BJ (cell line): Measurements from ENCODE around the gene PODNL1. TPM values are rescaled to one million over a fixed set of nuclear protein-coding genes. Genes with fewer than 3 reads are reported as not detected.

ENCODE experiments used
- CTCF ChIA-PET: fragments of 350-600 bp; formaldehyde crosslinking; extraction: SDS; loops from one replicate; lab custom pipeline; 2021; ENCODE audit warnings: antibody characterized with exemption, inconsistent platforms; lab: Yijun Ruan, JAX
- POLR2A ChIA-PET: fragments of 300-600 bp; sonication (Branson Sonifier 250); formaldehyde crosslinking; extraction: SDS; loops from one replicate; lab custom pipeline; 2021; ENCODE audit warnings: antibody characterized with exemption; lab: Charles Lee
- DNase-seq: peaks from one replicate; pipeline ENCODE4 v3.0.0-alpha.2; 2011; ENCODE audit warnings: low read depth
- H3K27me3 ChIP-seq: 2 replicates; pipeline ENCODE4 v1.6.0; 2011; ENCODE audit warnings: low read length; ENCODE audit not compliant: control insufficient read depth, insufficient read depth
- H3K36me3 ChIP-seq: 2 replicates; pipeline ENCODE4 v1.5.1; 2011; ENCODE audit warnings: low read length; ENCODE audit not compliant: control insufficient read depth, insufficient read depth
- H3K4me3 ChIP-seq: 2 replicates; pipeline ENCODE4 v1.5.1; 2011; ENCODE audit warnings: low read depth, mild to moderate bottlenecking, control low read depth, low read length
- polyA plus RNA-seq: library from polyadenylated mRNA; depleted of rRNA; stranded (reverse); fragments of >200 nt; gene quantifications from 2 replicates; pipeline ENCODE4 v1.2.3, GENCODE V29; 2011
- TF ChIP-seq, protein P1 (sequence below): IDR thresholded peaks from 2 replicates; pipeline ENCODE4 v1.5.1; 2011; ENCODE audit warnings: low read depth, mild to moderate bottlenecking, control low read depth, inconsistent platforms, low read length, moderate library complexity; ENCODE audit not compliant: insufficient read depth

Gene PODNL1
- polyA plus RNA-seq, 1 experiment, result 18.6 TPM

DNA sequence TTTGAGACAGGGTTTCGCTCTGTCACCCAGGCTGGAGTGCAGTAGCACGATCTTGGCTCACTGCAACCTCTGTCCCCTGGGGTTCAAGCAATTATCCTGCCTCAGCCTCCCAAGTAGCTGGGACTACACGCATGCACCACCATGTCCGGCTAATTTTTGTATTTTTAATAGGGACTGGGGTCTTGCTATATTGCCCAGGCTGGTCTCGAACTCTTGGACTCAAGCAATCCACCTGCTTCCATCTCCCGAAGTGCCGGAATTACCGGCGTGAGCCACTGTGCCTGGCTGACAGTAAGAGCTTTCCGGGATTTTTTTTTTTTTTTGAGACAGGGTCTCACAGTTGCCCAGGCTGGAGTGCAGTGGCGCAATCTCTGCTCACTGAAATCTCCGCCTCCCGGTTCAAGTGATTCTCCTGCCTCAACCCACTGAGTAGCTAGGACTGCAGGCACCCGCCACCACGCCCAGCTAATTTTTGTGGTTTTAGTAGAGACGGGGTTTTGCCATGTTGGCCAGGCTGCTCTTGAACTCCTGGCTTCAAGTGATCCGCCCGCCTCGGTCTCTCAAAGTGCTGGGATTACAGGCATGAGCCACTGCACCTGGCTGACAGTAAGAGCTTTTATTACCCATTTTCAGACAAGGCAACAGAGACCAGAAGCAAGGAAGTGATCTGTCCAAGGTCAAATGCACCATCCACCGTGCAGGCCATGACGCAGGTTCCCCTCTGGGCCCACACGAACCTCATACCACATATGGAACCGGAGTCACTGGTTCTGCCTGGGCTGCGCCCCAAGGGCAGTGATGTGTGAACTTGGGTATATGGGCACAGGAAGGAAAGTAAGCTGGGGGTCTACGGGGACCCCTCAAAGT lies 46.9 kb upstream of the PODNL1 start:
- ChIA-PET POLR2A (no interaction called here), CTCF (interaction anchor here (0.6 kb wide), 1 partner anchor 92 kb away, joined by 6 read pairs; no protein-coding TSS in a partner anchor)
- H3K27me3 ChIP-seq, result no peaks in the 10 kb centered on the region
- peaks cover 10% of the 10 kb centered on the region for H3K36me3 ChIP-seq
- no peak overlapping the region for H3K4me3 ChIP-seq
- TF ChIP-seq, protein P1, sequence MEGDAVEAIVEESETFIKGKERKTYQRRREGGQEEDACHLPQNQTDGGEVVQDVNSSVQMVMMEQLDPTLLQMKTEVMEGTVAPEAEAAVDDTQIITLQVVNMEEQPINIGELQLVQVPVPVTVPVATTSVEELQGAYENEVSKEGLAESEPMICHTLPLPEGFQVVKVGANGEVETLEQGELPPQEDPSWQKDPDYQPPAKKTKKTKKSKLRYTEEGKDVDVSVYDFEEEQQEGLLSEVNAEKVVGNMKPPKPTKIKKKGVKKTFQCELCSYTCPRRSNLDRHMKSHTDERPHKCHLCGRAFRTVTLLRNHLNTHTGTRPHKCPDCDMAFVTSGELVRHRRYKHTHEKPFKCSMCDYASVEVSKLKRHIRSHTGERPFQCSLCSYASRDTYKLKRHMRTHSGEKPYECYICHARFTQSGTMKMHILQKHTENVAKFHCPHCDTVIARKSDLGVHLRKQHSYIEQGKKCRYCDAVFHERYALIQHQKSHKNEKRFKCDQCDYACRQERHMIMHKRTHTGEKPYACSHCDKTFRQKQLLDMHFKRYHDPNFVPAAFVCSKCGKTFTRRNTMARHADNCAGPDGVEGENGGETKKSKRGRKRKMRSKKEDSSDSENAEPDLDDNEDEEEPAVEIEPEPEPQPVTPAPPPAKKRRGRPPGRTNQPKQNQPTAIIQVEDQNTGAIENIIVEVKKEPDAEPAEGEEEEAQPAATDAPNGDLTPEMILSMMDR, result no peak
- no peak for DNase-seq

- DNase-seq, result no peak
- Histone ChIP-seq H3K36me3 (peaks cover 10% of the 10 kb centered on the region), H3K4me3 (no peak overlapping the region), H3K27me3 (no peaks in the 10 kb centered on the region)
- TF ChIP-seq, protein P1, result no peak
- CTCF ChIA-PET, result interaction anchor here (0.6 kb wide), 1 partner anchor 93 kb away, joined by 6 read pairs; no protein-coding TSS in a partner anchor
- POLR2A ChIA-PET, result no interaction called here
These were observed 46.0 kb upstream of the PODNL1 start for GRCh38 chr19:13984186-13984585.

DNA sequence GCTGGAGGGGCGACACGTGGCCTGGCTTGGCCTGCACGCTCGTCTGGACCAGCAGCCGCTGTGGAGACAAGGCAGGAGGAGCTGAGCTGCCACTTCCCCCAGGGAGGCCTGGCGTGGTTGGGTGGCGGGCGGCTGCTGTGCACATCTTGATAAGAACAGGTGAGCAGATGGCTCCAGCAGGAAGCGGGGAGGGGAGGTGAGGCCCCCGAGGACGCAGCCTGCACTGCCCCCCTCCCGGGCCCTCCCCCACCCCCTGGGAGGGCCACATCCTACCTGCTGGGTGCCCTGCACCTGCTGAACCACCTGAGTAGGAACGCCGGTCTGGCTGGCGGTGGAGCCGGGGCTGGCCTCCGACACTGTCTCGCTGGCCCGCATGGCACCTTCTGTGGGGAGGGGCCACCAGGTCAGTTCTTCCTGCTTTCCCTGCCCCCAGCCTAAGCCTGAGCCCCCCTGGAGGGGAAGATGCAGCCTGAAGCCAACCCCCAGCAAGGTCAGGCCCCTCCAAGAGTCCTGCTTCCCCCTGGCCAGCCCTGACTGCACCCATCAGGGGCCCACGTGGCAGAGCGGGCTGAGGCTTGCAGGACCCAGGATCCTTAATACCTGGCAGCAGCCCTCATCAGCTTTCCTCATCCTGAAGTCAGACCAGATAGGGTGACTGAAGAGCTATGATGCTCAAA lies 45.1 kb upstream of the PODNL1 start:
- no peak for DNase-seq
- Histone ChIP-seq H3K4me3 (no peak overlapping the region), H3K27me3 (no peaks in the 10 kb centered on the region), H3K36me3 (peaks cover 8% of the 10 kb centered on the region)
- ChIA-PET POLR2A (no interaction called here), CTCF (no interaction called here)
- TF ChIP-seq, protein P1, result no peak

GRCh38 chr19:13982773-13983172 lies 44.6 kb upstream of the PODNL1 start:
- CTCF ChIA-PET, result no interaction called here
- DNase-seq, result no peak
- POLR2A ChIA-PET, result no interaction called here
- Histone ChIP-seq H3K36me3 (peaks cover 8% of the 10 kb centered on the region), H3K4me3 (no peak overlapping the region), H3K27me3 (no peaks in the 10 kb centered on the region)
- TF ChIP-seq, protein P1, result no peak

DNA sequence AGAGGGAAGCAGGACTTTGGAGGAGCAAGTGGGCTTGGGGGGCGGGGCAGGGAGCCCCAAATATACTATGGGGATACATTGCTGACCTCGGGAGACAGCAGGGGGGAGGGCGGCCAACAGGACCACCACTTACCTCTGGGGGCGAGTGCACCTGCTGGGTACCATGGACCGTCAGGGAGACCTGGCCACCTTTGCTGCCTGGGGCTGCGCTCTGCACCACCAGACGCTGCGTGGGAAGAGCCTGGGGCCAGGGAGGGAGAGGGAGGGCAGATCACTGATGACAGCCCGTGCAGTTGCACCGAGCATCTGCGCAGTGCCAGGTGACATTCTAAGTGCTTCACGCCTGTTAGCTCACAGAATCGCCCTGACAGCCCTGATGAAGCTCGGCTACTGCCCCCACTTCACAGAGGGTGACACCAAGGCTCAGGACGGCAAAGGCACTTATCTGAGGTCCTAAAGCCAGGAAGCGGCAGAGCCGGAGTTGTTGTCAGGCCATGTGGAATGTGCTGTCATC lies 43.8 kb upstream of the PODNL1 start:
- DNase-seq, result no peak
- TF ChIP-seq, protein P1, result no peak
- Histone ChIP-seq H3K36me3 (peaks cover 8% of the 10 kb centered on the region), H3K27me3 (no peaks in the 10 kb centered on the region), H3K4me3 (no peak overlapping the region)
- ChIA-PET CTCF (interaction anchor here (1.0 kb wide), 1 partner anchor 49 kb away, joined by 3 read pairs; the partner anchor contains the start of gene IL27RA), POLR2A (no interaction called here)
